ENCODE measurements around the gene GPR132.
A peak's percentile ranks its signal among the peaks of the same experiment; 100 is the strongest.
"Not testable (repeated sequence)": the region's sequence is repeated elsewhere in the genome, so short reads cannot be mapped to it uniquely, and the experiment has no call there.

The GPR132 gene

GRCh38 chr14:105091054-105091516, 25.9 kb upstream of the GPR132 start:
- DNase-seq (ENCODE audit: low spot score): peak; percentile 23

- DNase-seq (ENCODE audit: low spot score): peak; percentile 86
Observed at GRCh38 chr14:105090493-105091053, 25.3 kb upstream of the GPR132 start.

- DNase-seq (ENCODE audit: low spot score): no peak
Observed at GRCh38 chr14:105089746-105090492, 24.7 kb upstream of the GPR132 start.

- no peak for DNase-seq (ENCODE audit: low spot score)
Observed at GRCh38 chr14:105088812-105089745, 23.8 kb upstream of the GPR132 start.

- DNase-seq (ENCODE audit: low spot score): peak; percentile 89
Observed at GRCh38 chr14:105087963-105088811, 23.0 kb upstream of the GPR132 start.

GRCh38 chr14:105087308-105087962, 22.2 kb upstream of the GPR132 start:
- peak; percentile 72 for DNase-seq (ENCODE audit: low spot score)

GRCh38 chr14:105086833-105087307, 21.6 kb upstream of the GPR132 start:
- DNase-seq (ENCODE audit: low spot score): peak; percentile 88

GRCh38 chr14:105085766-105086165, 20.5 kb upstream of the GPR132 start:
- no peak for DNase-seq (ENCODE audit: low spot score)

GRCh38 chr14:105084741-105085571, 19.7 kb upstream of the GPR132 start:
- no peak for DNase-seq (ENCODE audit: low spot score)

- no peak for DNase-seq (ENCODE audit: low spot score)
Observed at GRCh38 chr14:105083926-105084685, 18.9 kb upstream of the GPR132 start.

- no peak for DNase-seq (ENCODE audit: low spot score)
Observed at GRCh38 chr14:105082703-105083102, 17.5 kb upstream of the GPR132 start.

GRCh38 chr14:105081473-105081872, 16.2 kb upstream of the GPR132 start:
- DNase-seq (ENCODE audit: low spot score): not testable (repeated sequence)

GRCh38 chr14:105080161-105080560, 14.9 kb upstream of the GPR132 start:
- DNase-seq (ENCODE audit: low spot score): no peak

- DNase-seq (ENCODE audit: low spot score): no peak
Observed at GRCh38 chr14:105078294-105078693, 13.1 kb upstream of the GPR132 start.

- no peak for DNase-seq (ENCODE audit: low spot score)
Observed at GRCh38 chr14:105077649-105077995, 12.4 kb upstream of the GPR132 start.

GRCh38 chr14:105076805-105077648, 11.8 kb upstream of the GPR132 start:
- DNase-seq (ENCODE audit: low spot score): no peak

GRCh38 chr14:105076296-105076804, 11.1 kb upstream of the GPR132 start:
- no peak for DNase-seq (ENCODE audit: low spot score)

Data from kidney tubule cell (primary cell).